PC-9 (cell line): ENCODE results near the gene MYPN.

Experiments
- CTCF ChIP-seq: fragments of 200-600 bp; sonication (generic); conservative IDR thresholded peaks from 2 replicates; pipeline ENCODE4 v1.6.1; 2017; ENCODE audit warnings: mixed run types, antibody characterized with exemption, mild to moderate bottlenecking, moderate library complexity
- EZH2 ChIP-seq: fragments of 200-600 bp; sonication (generic); IDR thresholded peaks from 2 replicates; pipeline ENCODE4 v1.8.0; 2017; ENCODE audit warnings: antibody characterized with exemption, low read depth

DNA sequence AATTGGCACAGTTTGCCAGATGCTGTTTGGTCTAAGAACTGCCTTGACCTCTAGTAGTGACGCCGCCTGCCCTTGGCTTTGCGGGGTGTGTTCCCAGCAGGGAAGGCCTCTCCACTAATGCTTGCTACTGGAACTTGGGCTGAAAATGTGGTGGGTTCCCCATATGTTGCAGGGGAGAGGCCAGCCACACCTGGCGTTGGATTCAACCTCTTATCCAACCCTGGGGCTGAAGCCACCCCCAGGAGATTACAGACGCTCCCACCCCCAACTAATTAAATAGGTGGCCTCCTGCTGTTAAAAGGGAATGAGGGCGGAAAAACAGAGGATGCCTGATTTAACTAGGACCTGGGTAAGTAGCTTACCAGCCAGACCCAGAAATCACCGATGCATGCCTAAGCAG, 141.9 kb downstream of the MYPN start:
- TF ChIP-seq CTCF (no peak), EZH2 (no peak)
